Heart left ventricle (tissue), 13 donors: ENCODE results near the gene MCTP2.

ENCODE experiments used
- POLR2A ChIP-seq, 2 donors: fragments of 450-650 bp; IDR thresholded peaks; one replicate each; pipeline ENCODE4 v1.6.1; 2017; ENCODE audit warnings: antibody characterized with exemption in 2 of 2, mild to moderate bottlenecking in 2 of 2, moderate library complexity in 2 of 2
- TF ChIP-seq, protein P1 (sequence below), 12 donors: fragments of 200-600 bp; sonication (generic) in 4 of 12; IDR thresholded peaks; one replicate each; pipeline versions ENCODE4 v1.5.0 to v1.8.0; 2018 to 2022; ENCODE audit warnings: antibody characterized with exemption in 12 of 12, mild to moderate bottlenecking in 5 of 12
- donor health status: ischemic (EF 13 %, LVEDD 7.1; RV severe dilation, severe dysfunction).
- donor health status: DM: no; HTN: yes; CAD: no.
- donor health status: DM: no; HTN: no; CAD: no.
- donor health status: ischemic (EF 25% LVEDD 6.9; RV normal size, moderate dysfunction).
- donor health status: ischemic (EF 25% LVEDD 5.7; RV mildly dilated, moderate dysfunction).
- donor health status: ischemic (EF 35%, LVEDD 5.7; RV mildly dilated, moderate dysfunction).
- donor health status: nonischemic (EF 11% LVEDD 7.7; RV severe dilation, severe dysfunction).
- donor health status: DM: yes; HTN: yes; CAD: no.
- donor health status: PGD.
- donor health status: ischemic (EF 29% LVEDD 5.4; RV normal size, mild dysfunction).
- donor health status: nonischemic (EF 23%, LVEDD 6.1; RV moderate dilation, normal function).

DNA sequence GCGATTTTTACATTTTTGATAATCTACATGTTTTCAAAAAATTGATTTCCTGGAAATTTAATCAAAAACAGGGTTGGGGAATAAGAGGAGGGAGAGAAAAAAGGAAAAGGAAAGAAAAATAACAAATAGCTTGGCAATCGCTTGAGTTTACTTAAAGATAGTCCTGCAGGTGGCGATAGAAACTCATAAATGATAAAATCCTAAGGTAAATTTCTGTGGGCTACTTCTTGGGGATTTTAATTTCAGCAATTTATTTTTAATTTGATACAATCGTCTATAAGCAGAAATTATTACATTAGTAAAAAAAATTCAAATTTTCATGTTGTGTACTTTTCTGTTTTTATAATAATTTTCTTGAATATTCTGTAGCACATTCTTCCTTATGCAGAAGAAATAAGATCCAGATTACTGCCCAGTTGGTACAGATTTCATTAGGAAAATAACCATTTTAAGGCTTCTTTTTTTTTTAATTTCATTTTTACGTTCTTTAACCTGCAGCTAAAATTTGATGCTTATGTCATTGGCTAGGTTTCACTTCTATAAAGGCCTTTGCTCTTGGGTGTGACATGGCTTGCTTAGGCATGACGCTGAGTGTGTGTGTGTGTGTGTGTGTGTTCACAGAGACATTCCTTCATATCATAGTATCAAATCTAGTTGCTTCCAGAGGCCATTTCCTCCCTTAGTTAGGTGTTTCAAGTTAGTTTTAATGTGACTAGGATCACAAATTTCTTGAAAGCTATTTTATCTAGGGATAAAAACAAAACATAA, 181.8 kb downstream of the MCTP2 start:
- TF ChIP-seq, protein P1, sequence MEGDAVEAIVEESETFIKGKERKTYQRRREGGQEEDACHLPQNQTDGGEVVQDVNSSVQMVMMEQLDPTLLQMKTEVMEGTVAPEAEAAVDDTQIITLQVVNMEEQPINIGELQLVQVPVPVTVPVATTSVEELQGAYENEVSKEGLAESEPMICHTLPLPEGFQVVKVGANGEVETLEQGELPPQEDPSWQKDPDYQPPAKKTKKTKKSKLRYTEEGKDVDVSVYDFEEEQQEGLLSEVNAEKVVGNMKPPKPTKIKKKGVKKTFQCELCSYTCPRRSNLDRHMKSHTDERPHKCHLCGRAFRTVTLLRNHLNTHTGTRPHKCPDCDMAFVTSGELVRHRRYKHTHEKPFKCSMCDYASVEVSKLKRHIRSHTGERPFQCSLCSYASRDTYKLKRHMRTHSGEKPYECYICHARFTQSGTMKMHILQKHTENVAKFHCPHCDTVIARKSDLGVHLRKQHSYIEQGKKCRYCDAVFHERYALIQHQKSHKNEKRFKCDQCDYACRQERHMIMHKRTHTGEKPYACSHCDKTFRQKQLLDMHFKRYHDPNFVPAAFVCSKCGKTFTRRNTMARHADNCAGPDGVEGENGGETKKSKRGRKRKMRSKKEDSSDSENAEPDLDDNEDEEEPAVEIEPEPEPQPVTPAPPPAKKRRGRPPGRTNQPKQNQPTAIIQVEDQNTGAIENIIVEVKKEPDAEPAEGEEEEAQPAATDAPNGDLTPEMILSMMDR (IDR thresholded peaks at IDR 0.05): peak in 11 of 12 donors; percentile 24 to 58 (median 34)
- TF ChIP-seq POLR2A (IDR thresholded peaks at IDR 0.05): no peak
